Measurements from ENCODE around the gene EXOC4. TPM values are rescaled to one million over a fixed set of nuclear protein-coding genes. Genes with fewer than 3 reads are reported as not detected.

EXOC4 gene
- total RNA-seq, 2 donors from 2014 or later: 62.0 to 146 TPM

DNA sequence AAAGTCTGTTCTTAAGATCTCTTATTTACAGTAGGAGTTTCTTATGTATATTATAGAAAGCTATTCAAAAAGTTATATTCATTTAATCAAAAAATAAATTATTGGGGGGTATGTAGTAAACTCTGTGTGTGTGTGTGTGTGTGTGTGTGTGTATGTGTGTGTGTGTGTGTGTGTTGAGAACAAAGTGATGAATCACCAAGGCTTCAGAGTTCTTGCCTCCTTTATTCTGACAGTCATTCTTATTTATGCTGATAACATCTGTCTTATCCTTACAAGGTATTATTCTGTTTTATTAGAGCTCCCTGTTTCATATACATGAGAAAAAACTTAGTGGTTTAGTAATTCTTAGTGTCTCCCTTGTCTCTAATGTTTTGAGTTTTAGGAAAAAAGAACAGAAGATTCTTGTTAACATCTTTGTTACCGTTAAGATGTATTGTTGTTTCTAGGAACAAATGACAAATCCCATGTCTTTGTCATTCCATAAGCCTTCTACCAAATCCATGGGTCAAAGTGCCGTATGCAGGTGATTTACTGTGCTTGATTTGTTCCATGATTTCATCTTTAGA lies 424.0 kb downstream of the EXOC4 start:
- Histone ChIP-seq H3K27ac (no peak overlapping the region), H3K9me3 (no peaks in the 10 kb centered on the region), H3K4me1 (no peaks in the 10 kb centered on the region), H3K4me3 (no peak overlapping the region), H3K27me3 (no peaks in the 10 kb centered on the region), H3K36me3 (replicated peaks in 1 of 2; ENCODE audit: insufficient read depth in 1 of 2, low read depth in 2 of 2) (no peaks in the 10 kb centered on the region)
- DNase-seq (no peak), ATAC-seq (no peak)
- 74 to 86% methylated on average over 2 of the region's 2 CpGs for WGBS, 2 donors
- no peak for TF ChIP-seq POLR2A (IDR thresholded peaks at IDR 0.05)
- TF ChIP-seq, protein P1, sequence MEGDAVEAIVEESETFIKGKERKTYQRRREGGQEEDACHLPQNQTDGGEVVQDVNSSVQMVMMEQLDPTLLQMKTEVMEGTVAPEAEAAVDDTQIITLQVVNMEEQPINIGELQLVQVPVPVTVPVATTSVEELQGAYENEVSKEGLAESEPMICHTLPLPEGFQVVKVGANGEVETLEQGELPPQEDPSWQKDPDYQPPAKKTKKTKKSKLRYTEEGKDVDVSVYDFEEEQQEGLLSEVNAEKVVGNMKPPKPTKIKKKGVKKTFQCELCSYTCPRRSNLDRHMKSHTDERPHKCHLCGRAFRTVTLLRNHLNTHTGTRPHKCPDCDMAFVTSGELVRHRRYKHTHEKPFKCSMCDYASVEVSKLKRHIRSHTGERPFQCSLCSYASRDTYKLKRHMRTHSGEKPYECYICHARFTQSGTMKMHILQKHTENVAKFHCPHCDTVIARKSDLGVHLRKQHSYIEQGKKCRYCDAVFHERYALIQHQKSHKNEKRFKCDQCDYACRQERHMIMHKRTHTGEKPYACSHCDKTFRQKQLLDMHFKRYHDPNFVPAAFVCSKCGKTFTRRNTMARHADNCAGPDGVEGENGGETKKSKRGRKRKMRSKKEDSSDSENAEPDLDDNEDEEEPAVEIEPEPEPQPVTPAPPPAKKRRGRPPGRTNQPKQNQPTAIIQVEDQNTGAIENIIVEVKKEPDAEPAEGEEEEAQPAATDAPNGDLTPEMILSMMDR (IDR thresholded peaks at IDR 0.05): no peak
- intact Hi-C loops (cut with DNase I): no loop called here

DNA sequence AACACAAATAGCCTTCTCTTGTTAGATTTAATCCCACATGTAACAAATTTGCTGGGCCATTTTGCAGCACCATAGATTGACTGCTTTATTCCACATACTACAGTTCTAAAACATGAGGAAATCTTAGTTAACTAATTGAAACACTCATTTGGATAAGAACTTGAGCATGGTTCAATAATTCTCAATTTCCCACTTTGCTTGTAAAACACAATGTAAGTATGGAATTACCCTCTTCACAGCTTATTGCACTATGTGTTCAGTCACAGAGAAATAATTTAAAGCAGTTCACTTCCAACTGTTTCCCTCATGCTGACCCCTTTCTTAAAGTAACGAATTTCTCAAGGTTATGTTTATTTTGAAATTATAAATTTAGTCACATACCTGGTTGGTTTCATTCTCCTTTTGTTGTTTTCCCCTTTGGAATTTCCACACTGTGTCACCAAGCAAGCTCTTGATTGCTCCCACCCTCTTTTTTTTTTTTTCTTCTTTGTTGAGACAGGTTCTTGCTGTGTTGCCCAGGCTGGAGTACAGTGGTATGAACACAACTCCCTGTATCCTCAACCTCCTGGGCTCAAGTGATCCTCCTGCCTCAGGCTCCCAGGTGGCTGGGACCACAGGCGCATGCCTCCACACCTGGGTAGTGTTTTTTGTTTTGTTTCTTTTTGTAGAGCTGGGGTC lies 425.4 kb downstream of the EXOC4 start:
- H3K4me3 ChIP-seq: no peak overlapping the region
- peaks cover 3% of the 10 kb centered on the region for H3K4me1 ChIP-seq
- TF ChIP-seq, protein P1 (IDR thresholded peaks at IDR 0.05): no peak
- no peak for TF ChIP-seq POLR2A (IDR thresholded peaks at IDR 0.05)
- no peak for ATAC-seq
- DNase-seq: no peak
- intact Hi-C loops (cut with DNase I): no loop called here
- no peak overlapping the region for H3K27ac ChIP-seq
- 79 to 88% methylated on average over 2 of the region's 2 CpGs for WGBS, 2 donors
- no peaks in the 10 kb centered on the region for H3K36me3 ChIP-seq (replicated peaks in 1 of 2; ENCODE audit: insufficient read depth in 1 of 2, low read depth in 2 of 2)
- no peaks in the 10 kb centered on the region for H3K27me3 ChIP-seq
- H3K9me3 ChIP-seq: no peaks in the 10 kb centered on the region

DNA sequence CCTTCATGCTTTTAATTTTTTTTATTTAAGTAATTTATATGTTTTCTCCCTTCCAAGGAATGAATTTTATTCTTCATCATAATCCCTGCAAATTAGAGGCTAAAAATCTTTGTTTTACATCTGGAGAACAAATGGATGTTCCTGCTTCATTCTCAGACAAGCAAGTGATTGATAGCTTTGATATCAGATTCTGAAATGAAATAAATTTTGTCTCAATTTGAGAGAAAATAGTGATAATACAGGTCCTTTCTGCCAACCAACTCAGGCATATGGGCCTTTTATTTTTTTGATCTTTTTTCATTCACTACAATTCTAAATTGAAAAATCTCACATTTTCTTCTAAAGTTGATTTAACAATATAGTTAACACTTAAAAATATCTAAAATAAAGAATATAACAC lies 427.1 kb downstream of the EXOC4 start:
- H3K27ac ChIP-seq: no peak overlapping the region
- peaks cover 3% of the 10 kb centered on the region for H3K4me1 ChIP-seq
- H3K9me3 ChIP-seq: no peaks in the 10 kb centered on the region
- intact Hi-C loops (cut with DNase I): no loop called here
- H3K4me3 ChIP-seq: no peak overlapping the region
- no peak for ATAC-seq
- DNase-seq: no peak
- no peaks in the 10 kb centered on the region for H3K27me3 ChIP-seq
- no peak for TF ChIP-seq POLR2A (IDR thresholded peaks at IDR 0.05)
- TF ChIP-seq, protein P1 (IDR thresholded peaks at IDR 0.05): no peak
- H3K36me3 ChIP-seq (replicated peaks in 1 of 2; ENCODE audit: insufficient read depth in 1 of 2, low read depth in 2 of 2): no peaks in the 10 kb centered on the region

DNA sequence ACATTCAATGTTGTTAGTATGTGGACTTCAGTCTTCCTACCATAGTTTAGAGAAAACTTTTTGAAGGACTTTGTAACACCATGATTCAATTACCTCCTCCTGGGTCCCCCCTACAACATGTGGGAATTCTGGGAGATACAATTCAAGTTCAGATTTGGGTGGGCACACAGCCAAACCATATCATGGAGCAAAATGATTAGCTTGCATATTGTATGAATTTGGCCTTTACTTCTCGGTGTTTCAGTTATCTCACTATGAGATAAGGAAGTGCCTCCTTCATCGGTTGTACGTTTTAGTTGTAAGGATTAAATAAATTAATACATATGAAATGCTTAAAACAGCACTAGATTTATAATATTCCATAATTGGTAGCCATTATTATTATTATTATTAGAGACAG lies 428.7 kb downstream of the EXOC4 start:
- no peaks in the 10 kb centered on the region for H3K27me3 ChIP-seq
- no peaks in the 10 kb centered on the region for H3K9me3 ChIP-seq
- DNase-seq (no peak), ATAC-seq (no peak)
- no peak overlapping the region for H3K27ac ChIP-seq
- H3K36me3 ChIP-seq (replicated peaks in 1 of 2; ENCODE audit: insufficient read depth in 1 of 2, low read depth in 2 of 2): no peaks in the 10 kb centered on the region
- peaks cover 3% of the 10 kb centered on the region for H3K4me1 ChIP-seq
- 58 to 59% methylated on average over 3 of the region's 3 CpGs for WGBS, 2 donors
- intact Hi-C loops (cut with DNase I): no loop called here
- no peak overlapping the region for H3K4me3 ChIP-seq
- TF ChIP-seq, protein P1 (IDR thresholded peaks at IDR 0.05): no peak
- no peak for TF ChIP-seq POLR2A (IDR thresholded peaks at IDR 0.05)
